T follicular helper cell (primary cell): ENCODE results near the gene CASQ2.
"Not testable (repeated sequence)": the region's sequence is repeated elsewhere in the genome, so short reads cannot be mapped to it uniquely, and the experiment has no call there.

Experiments
- DNase-seq: peaks from one replicate; pipeline ENCODE4 v3.0.0-alpha.2; 2020; ENCODE audit warnings: low read depth

CASQ2 gene

DNA sequence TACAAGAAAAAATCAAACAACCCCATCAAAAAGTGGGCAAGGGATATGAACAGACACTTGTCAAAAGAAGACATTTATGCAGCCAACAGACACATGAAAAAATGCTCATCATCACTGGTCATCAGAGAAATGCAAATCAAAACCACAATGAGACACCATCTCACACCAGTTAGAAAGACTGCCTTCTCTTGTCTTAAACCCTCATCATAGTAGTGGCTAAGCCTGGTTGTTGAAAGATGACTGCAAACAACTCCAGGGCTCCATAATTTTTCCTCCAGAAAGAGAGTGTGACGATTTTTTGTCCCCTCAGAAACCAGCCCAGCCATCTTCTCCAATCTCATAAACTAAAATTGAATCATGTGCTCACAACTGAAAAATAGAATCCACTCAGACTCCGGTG is 12.1 kb upstream of the CASQ2 start:
- not testable (repeated sequence) for DNase-seq

DNA sequence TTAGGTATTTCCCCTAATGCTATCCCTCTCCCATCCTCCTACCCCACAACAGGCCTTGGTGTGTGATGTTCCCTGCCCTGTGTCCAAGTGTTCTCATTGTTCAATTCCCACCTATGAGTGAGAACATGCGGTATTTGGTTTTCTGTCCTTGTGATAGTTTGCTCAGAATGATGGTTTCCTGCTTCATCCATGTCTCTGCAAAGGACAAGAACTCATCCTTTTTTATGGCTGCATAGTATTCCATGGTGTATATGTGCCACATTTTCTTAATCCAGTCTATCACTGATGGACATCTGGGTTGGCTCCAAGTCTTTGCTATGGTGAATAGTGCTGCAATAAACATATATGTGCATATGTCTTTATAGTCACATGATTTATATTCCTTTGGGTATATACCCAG is 10.6 kb upstream of the CASQ2 start:
- DNase-seq: not testable (repeated sequence)

DNA sequence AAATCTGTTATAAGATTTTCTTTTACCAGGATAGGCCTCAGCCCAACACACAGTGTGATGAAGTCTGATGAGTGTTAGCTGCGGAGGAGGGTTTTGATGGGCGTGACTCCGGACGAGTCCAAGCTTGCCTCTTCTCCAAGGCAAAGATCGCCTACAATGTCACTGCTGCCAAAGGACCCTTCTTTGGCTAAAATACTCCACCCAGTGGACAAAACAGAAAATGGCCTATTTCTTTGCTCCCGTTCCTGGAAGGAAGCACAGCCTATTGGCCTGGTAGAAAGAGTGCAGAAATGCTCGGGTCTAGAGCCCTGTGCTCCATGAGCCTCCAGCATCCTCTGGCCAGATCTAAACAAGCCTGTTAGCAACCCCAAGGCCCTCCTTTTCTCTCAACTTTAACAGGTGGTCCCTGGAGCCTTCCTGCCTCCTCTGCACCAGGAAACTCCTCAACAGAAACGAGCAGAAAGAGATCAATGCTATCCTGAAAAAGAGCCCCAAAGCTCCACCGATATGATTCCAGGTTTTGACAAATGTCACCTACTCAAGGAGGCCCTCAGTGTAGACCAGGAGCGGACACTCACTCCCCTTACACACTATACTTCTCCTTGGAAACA is 3.4 kb upstream of the CASQ2 start:
- no peak for DNase-seq

DNA sequence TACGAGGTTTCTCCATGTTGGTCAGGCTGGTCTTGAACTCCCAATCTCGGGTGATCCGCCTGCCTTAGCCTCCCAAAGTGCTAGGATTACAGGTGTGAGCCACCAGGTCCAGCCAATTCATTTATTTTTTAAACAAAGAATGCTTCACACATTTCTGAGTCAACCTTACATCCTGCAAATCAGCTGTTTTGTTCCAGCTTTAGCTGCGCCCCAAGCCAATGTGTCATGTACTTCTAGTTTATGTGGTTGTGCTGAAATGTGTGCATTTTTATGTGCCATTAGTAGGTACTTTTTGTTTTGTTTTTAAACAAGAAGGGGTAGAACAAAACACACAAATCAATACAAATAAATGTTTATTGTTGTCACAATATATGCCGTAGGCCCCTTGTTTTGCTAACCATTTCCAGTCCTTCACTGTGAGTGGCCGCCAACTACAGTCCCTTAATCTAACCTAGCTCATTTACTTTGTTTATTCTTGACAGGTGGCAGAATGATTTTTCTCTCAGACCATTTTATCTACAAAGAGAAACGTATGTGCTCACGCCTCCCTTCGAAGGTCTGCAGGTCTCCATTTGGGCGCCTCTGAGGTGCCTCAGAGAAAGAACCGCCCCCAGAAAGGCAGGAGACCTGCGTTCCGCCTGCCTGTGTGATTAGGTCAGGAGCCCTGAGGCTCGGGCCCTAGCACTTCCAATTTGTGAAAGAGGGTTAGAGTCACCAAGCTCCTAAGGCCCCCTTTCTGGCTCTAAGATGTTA is 2.8 kb upstream of the CASQ2 start:
- DNase-seq: no peak

DNA sequence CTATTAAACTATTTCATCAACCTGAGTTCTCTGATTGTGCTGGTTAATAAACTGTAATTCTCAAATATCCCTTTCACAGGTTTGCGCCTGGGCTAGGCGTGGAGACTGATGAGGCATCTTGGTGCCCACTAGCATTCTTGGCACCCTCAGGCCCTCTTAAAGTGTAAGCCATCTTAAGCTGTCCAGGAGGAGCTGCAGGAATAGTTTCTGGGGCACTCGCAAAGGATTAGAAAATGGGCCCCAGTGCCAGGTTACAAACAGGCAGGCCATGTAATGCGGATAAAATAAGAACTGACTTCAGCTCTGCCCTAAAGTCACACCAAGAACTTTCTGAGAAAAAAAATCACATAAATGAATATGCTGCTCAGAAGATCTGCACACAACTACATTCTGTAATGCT is 1.1 kb downstream of the CASQ2 start:
- DNase-seq: no peak

DNA sequence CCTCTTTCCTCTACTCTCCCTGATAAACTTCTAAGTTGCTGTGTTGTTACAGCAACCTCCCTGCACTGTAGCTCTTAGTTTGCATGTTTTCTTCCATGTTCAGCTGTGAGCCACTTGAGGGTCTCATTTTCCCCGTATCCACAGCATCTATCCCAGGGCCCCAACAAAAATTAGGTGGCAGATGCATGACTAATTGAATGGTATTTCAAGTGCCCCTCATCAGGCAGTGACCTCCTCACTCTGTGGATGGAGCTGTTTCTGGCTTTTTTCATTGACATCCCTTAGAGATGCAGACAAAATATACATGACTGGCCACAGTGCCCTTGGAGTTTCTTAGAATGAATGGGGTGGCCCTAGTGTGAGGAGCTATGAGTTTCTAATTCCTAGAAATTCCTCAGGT is 3.4 kb downstream of the CASQ2 start:
- no peak for DNase-seq

DNA sequence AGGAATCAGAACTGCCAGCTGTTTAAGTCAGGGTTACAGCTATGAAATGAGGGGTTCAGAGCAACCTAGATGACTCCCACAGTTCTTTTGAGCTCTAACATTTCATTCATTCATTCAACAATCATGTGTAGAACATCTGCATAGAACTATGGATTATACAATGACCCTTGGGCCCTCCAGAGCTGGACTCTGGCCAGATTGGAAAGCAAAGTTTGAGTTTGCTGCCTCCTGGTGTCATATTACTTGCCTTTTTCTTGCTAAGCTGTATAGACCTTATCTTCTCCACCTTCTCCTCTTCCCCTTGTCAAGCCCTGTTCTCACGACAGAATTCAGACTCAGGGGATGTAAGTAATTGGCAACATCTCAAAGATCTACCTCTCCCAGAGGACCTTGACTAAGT is 4.0 kb downstream of the CASQ2 start:
- DNase-seq: no peak

DNA sequence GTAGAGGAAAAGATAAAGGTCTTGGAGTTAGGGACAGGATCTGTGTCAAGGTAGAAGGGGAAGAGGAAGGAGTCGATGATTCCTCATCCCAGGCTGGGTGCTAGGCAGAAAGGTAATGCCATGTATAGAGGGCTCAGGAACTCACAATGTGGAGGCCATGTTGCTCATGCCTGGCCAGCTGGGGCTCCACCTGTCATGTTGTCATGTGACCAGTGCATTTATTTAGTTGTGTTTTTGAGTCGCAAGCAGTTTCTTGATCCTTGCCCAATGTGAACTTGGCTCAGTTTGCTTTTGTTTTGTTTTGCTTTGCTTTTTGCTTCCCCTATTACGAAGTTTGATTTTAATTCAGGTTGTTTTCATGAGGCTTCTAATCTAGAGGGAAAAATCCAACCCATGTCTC is 5.7 kb downstream of the CASQ2 start:
- no peak for DNase-seq

DNA sequence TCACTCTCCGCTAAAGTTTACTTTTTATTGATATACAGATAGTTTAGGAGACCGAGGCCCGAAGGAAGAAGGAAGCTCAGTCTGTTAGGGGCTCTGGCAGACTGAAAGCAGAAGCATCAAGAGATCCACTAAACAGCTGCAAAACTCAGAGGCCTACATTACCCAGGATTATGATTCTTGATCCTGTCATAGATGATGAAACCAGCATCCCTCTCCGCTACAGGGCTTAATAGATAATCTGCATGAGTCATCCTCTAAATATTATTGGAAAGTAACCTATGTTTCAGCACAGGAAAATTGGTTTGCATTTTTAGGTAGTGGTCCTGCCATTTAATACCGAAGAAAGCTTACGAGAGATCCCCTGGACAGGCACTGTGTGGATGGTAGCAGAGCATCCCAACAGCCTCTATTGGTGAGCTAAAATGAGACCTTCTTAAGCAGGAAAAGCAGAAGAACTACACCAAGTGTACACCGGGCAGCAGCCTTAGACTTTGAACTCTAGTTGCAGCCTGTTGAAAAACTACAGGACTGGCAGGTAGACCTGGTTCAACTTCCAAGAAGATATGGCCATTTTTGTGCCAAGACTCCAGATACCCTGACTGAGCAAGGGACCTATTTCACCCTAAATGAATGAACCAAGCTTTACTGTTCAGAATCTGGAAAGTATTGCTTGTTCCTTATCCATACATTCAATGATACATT is 6.8 kb downstream of the CASQ2 start:
- DNase-seq: no peak

DNA sequence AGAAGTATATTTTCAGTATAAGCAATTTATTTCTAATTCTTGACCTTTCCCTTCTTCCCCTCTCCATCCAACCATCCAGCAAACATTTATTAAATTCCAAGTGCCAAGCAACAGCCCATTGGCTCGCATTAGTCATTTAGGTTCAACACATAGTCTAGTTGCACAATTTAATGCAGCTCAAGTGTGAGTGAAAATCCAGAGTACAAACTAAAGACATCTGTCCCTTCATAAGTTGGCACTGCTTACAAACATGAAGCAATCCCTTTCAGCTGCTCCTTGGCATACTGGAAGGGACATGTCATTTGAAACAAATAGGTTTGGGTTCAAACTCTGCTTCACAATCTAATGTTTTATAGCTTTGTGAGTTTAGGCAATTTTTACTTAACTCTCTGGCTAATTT is 10.7 kb downstream of the CASQ2 start:
- DNase-seq: no peak

DNA sequence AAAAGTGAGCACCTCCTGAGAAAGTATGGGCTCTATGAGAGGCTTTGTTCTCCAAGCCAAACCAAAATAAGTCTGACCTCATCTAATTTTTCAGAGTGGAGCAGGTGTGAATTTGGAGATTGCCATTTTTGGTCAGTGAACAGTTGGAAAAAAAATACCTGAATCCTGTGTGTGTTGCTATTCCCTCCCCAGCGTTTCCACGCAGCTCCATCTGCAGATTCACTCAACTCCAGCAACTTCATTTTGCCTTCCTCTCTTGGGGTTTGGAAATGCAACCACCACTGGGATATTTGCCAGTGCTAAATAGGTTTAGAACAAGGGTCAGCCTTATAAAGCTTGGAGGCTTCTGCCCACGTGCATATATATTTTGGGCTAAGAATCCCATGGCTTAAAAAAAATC is 11.2 kb downstream of the CASQ2 start:
- DNase-seq: no peak

DNA sequence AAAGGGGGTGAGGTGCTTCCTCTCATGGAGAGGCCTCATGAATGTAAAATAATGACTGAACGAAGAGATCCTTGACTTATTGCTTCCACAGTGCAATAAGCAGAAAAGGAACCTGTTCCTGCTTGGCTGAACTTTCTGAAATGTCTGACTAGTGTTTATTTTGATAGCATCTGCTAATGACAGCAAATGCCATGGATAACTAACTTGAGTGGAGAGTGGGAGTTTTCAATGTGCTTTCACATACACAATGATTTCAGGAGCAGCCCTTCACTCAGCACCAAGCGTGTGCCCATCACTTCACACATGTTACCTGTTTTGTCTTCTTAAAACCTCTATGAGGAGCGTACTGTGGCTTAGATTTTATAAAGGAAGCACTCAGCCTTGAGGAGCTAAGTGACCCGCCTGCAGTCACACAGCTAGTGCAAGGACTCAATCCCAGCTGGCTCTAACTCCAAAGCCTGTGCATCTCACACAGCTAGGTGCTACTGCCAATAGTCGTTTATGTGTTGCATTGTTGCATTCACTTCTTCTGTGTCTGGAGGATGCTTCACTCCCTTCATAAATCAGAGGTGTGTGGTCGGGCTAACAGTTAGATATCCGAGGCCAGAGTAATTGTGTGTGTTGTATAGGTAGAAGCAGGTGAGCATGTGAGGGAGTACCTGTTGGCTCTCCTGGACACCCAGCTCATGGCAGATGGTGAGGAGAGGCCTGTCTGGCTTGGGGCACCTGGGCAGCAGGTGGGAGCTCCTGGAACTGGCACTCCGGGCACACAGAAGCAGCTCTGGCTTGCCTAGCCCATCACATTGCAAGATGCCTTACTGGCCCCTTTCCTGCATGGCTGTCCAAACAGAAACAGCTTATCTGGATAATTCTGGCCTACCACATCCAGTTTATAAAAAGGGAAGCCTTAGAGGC is 12.8 kb downstream of the CASQ2 start:
- DNase-seq: no peak

DNA sequence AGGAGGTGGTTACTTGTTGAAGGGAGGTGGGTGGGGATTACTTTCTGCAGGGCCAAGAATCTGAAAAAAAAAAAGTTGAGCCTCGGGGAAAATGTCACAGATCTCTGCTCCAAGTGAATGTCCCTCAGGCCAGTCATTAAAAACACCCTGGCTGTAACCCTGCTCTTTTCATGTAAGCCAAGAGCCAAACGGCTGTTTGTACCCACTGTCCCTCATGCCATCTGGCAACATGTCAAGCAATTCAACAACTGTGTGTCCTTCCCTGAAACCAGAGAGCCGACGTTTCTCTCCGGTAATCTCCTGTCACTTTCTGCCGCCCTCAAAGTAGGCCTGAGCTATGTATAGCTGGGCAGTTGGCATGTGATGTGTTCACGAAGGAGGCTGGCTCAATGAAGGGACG is 14.7 kb downstream of the CASQ2 start:
- DNase-seq: no peak

DNA sequence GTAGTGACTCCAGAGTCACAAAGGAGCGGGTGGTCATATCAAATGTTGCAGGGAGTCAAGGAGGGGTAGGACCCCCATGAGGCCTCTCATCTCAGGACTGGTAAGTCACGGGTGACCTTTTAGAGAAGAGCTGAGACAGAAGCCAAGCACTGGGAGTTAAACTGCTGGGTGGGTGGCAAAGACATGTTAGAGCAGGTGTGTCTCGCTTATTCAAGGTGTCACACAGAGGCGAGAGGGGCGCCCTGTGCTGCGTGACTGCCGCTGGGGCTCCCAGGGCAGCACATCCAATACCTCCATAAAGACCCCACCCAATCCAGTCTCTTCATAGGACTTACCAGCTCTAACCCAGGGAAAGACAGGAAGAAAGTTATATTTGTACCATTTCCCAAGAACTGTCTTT is 15.2 kb downstream of the CASQ2 start:
- DNase-seq: no peak

DNA sequence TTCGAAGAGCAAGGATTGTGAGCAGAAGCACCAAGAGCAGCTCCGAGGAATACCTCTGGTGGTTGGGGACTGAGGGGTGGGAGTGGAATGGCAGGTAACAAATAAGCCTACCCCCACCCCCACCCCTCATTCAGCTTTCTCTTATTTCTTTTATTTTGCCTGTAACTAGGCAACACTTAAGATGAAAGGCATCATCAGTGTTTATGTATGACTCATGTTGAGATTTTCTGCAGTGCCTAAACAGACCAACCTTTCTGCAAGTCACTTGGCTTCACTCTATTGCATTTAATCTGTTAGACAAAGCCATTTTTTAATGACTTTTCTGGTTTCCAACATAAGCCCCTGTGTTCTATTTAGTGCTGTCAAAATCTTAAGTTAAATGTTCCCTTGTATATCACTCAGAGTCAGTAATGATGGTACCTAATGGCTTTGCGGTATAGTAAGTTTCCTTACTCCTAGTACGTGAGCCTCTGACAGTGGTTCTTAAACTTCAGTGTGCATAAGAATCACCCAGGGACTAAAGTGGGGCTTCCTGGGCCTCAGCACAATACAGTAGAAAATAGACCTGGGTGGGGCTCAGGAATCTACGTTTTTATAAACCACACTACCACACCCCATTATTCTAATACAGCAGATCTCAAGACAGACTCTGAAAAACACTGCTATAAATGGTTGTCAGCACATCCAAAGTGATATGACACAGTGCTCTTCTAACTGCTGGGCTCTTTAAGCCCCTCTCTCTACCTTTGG is 19.9 kb downstream of the CASQ2 start:
- no peak for DNase-seq

DNA sequence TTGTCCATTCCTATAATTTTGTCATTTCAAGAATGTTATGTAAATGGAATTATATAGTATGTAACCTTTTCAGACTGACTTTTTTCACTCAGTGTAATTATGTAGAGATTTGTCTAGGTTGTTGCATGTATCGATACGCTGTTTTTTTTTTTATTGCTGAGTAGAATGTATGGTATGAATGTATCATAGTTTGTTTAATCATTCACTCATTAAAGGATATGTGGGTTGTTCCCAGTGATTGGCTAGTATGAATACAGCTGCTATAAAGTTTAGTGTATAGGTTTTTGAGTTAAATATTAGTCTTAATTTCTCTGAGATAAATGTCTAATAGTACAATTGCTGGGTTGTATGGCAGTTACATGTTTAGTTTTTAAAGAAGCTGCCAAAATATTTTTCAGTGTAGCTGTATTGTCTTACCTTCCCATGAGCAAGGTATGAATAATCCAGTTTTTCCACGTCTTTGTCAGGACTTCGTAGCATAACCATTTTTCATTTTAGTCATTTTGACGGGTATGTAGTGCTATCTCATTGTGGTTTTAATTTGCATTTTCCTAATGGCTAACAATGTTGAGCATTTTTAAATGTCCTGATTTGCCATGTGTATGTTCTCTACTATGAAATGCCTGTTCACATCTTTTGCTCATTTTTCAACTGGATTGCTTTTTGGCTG is 22.4 kb downstream of the CASQ2 start:
- DNase-seq: no peak

DNA sequence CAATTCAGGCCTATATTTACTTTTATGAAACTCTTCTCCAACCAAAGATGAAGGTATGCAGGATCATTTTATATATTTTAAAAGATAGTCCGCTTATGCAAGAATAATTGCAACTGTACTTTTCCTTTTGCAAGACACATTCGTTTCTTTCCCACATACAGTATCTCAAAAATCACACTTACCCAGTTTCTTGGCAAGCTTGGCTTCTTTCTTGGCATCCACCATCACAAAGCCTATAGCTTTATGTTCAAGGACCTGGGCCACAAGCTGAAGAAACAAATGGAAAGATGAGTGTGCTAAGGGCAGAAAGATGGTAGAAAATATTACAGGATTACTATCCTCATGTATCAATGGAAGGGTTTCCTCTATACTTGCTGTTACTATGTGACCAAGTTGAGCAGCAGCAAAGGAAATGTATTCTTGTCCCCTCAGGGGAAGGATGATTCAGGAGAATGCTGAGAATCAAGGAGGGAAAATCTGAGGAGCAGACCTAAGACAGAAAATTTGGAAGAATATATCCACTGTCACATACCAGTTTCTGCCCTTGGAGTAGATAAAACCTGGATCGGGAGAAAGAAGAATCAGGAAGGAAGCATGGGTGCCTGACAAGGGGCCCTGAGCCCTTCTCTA is 23.8 kb downstream of the CASQ2 start:
- no peak for DNase-seq

DNA sequence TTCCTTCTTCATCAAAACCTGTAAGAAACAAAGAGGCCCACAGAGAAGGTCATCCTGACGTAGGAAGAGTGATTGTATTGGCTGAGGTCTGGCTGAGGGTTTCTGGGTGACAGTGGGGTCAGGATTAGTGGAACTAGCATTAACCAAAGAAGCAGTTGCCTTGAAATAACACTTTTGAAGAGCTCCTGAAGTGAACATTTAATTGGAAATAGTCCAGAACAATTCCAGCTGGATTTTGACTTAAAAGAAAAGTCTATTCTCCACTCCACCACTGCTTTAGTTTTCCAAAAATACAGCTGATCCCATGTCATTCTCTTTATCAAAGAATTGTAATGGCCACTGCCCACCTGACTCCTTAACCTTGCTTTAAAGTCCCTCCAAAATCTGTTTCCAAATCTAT is 27.7 kb downstream of the CASQ2 start:
- no peak for DNase-seq

DNA sequence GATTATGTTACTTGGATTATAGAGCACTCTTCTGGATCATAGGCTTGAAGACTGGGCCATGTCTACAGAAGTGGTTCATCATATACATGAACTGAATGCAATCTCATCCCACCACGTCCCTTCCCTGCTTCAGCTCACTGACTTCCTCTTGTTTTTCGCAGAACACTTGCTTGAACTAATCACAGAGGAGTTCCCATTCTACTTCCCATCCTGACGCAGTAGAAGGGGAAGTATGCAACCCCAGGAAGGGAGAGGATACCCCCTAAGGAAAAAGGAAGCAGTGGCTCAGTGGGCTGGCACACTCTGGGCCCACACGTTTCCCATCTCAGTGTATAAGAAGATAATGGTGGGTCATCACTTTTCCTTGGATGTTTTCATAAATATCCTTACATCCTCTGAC is 36.2 kb downstream of the CASQ2 start:
- DNase-seq: no peak

DNA sequence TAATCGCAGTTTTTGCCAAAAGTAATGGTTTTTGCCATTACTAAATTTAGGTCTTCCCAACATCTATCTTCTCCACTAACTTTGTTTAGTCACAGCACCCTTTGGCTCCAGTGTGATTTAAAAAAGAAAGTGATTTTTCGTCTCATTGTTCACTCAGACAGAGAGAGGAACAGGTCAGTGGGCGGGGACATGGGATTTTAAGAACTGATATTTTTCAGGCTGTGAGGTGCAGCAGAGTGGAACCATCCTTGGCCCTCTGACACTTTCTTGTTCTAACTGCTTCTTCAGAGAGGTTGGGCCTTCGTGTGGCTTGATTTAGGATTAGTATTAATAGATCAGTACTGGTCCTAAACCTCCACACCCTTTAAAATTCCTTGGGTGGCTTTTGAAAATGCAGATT is 38.8 kb downstream of the CASQ2 start:
- no peak for DNase-seq

DNA sequence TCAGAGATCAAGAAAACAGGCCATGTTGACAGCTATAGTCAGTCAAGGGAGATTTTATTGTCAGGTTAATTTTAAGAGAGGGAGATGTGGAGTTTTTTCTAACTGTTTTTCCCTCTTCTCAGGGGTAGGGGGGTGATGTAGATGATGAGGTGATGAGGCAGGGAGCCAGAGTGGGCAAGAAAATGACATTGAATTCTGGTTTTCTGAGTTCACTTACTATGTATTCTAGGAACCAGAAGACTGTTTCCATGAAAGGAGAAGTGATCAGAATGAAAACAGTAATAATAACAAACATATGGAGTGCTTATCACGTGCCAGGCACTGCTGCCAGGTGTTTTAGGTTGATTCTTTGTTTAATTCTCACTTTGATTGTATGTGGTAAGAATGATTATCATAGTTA is 40.2 kb downstream of the CASQ2 start:
- DNase-seq: no peak
